AG10803 (cell line): ENCODE measurements around the gene STAB1.

Source experiments
- DNase-seq: peaks from one replicate; pipeline ENCODE4 v3.0.0; 2010; ENCODE audit warnings: low read depth
- H3K4me3 ChIP-seq: 2 replicates; pipeline ENCODE4 v1.5.1; 2011; ENCODE audit warnings: mild to moderate bottlenecking, low read length, control low read depth
- CTCF ChIP-seq: conservative IDR thresholded peaks from 2 replicates; pipeline ENCODE4 v1.5.1; 2011; ENCODE audit warnings: mild to moderate bottlenecking, low read length, control low read depth, inconsistent platforms

Gene STAB1

GRCh38 chr3:52527732-52528585, 32.8 kb downstream of the STAB1 start:
- no peak for TF ChIP-seq CTCF
- DNase-seq = no peak
- H3K4me3 ChIP-seq = no peak overlapping the region

GRCh38 chr3:52528586-52529375, 33.6 kb downstream of the STAB1 start:
- H3K4me3 ChIP-seq = no peak overlapping the region
- no peak for DNase-seq
- no peak for TF ChIP-seq CTCF

- no peak overlapping the region for H3K4me3 ChIP-seq
- peak; percentile 47 for DNase-seq
- TF ChIP-seq CTCF = no peak
These were observed 34.5 kb downstream of the STAB1 start for GRCh38 chr3:52529376-52530333.

GRCh38 chr3:52530918-52531826, 36.0 kb downstream of the STAB1 start:
- no peak for DNase-seq

GRCh38 chr3:52531860-52532516, 36.9 kb downstream of the STAB1 start:
- H3K4me3 ChIP-seq = peak overlapping the region; percentile 66
- TF ChIP-seq CTCF = no peak
- DNase-seq = no peak

More at GRCh38 chr3:52530918-52531826, 36.0 kb downstream of the STAB1 start:
- H3K4me3 ChIP-seq = no peak overlapping the region; the same call in 1 of the 2 replicates
- no peak for TF ChIP-seq CTCF
